GM12891 (cell line): ENCODE data around the gene ENTPD1.
"Not testable (repeated sequence)": the region's sequence is repeated elsewhere in the genome, so short reads cannot be mapped to it uniquely, and the experiment has no call there.

Experiments
- DNase-seq: peaks from one replicate; pipeline ENCODE4 v3.0.0; 2011; ENCODE audit warnings: low spot score; ENCODE audit not compliant: insufficient read length
- FAIRE-seq: peaks from 2 replicates; lab custom pipeline; 2011; peaks lifted over from hg19 to GRCh38; lab: Jason Lieb, UNC
- PAX5 ChIP-seq: IDR thresholded peaks from 2 replicates; pipeline ENCODE4 v1.6.1; 2011; ENCODE audit warnings: low read length, moderate library complexity, mild to moderate bottlenecking; ENCODE audit not compliant: insufficient read depth, severe bottlenecking
- POLR2A ChIP-seq: IDR thresholded peaks from 2 replicates; pipeline ENCODE4 v1.6.1; 2011; ENCODE audit warnings: low read depth, low read length, control low read depth
- POLR2AphosphoS5 ChIP-seq: IDR thresholded peaks from 2 replicates; pipeline ENCODE4 v1.6.1; 2011; ENCODE audit warnings: low read depth, low read length, control low read depth
- POU2F2 ChIP-seq: IDR thresholded peaks from 2 replicates; pipeline ENCODE4 v1.6.1; 2011; ENCODE audit warnings: low read depth, mild to moderate bottlenecking, control low read depth, low read length, moderate library complexity
- SPI1 ChIP-seq: IDR thresholded peaks from 2 replicates; pipeline ENCODE4 v1.6.1; 2011; ENCODE audit warnings: low read depth, low read length, control low read depth
- TAF1 ChIP-seq: IDR thresholded peaks from 2 replicates; pipeline ENCODE4 v1.6.1; 2011; ENCODE audit warnings: low read depth, low read length, control low read depth

Gene ENTPD1

DNA sequence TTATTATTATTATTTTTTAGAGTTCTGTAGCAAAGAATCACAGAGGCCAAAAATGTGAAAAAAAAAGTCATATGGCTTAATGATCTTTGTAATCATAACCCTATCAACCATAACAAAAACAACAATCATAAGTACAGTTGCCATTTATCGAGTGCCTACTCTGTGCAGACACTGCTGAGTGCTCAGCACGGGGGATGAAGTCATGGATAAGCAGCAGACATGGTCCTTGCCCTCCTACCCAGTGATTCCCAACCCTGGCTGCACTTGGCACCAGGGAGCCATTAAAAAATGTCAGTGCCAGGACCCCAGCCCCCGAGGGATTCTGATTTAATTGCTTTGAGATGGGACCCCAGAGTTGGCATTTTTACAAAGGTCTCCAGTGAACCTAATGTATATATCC, 38.2 kb downstream of the ENTPD1 start:
- FAIRE-seq: no peak
- TF ChIP-seq POLR2A (no peak), SPI1 (no peak), PAX5 (no peak), POU2F2 (no peak), POLR2AphosphoS5 (no peak), TAF1 (no peak)

DNA sequence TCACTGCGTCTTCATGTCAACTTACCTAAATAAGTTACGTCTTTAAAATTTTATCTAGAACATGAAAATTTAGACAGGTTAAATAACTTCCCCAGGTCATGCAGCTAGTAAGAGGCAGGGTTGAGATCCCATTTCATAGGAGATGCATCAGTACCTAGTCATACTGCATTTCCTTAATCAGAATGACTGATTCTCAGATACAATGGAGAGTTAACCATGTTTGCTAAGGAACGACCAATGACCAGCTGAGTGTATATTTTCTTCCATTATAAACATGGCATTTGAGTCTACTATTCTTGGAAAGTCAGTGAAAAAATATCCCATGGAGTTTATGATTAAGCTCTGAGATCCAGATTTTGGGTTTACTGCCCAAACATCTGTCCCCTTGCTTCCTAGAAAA, 39.6 kb downstream of the ENTPD1 start:
- TF ChIP-seq TAF1 (no peak), POLR2A (no peak; the same call in 1 of the 2 replicates), SPI1 (no peak)
- DNase-seq (no peak), FAIRE-seq (peak; percentile 66)

More for the DNA sequence above, 38.2 kb downstream of the ENTPD1 start:
- no peak for DNase-seq

- no peak for DNase-seq
- TF ChIP-seq POU2F2 (no peak), TAF1 (no peak), SPI1 (no peak), PAX5 (no peak), POLR2AphosphoS5 (no peak), POLR2A (no peak)
- FAIRE-seq: peak; percentile 77
Observed at GRCh38 chr10:95796504-95796903, 40.5 kb downstream of the ENTPD1 start.

- TF ChIP-seq PAX5: no peak
- no peak for TF ChIP-seq TAF1
- TF ChIP-seq SPI1: no peak
- no peak; the same call in 1 of the 2 replicates for TF ChIP-seq POLR2A
- no peak for TF ChIP-seq POLR2AphosphoS5
- TF ChIP-seq POU2F2: no peak
- DNase-seq (no peak), FAIRE-seq (no peak)
Observed at GRCh38 chr10:95798096-95798855, 42.3 kb downstream of the ENTPD1 start.

- DNase-seq, FAIRE-seq: not testable (repeated sequence)
Observed at GRCh38 chr10:95800286-95800685, 44.3 kb downstream of the ENTPD1 start.

GRCh38 chr10:95806687-95807380, 50.9 kb downstream of the ENTPD1 start:
- not testable (repeated sequence) for DNase-seq, FAIRE-seq

DNA sequence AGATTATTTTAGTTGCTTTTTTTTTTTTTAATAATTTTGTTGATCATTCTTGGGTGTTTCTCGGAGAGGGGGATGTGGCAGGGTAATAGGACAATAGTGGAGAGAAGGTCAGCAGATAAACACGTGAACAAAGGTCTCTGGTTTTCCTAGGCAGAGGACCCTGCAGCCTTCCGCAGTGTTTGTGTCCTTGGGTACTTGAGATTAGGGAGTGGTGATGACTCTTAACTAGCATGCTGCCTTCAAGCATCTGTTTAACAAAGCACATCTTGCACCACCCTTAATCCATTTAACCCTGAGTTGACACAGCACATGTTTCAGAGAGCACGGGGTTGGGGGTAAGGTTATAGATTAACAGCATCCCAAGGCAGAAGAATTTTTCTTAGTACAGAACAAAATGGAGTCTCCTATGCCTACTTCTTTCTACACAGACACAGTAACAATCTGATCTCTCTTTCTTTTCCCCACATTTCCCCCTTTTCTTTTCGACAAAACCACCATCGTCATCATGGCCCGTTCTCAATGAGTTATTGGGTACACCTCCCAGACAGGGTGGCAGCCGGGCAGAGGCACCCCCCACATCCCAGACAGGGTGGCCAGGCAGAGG, 52.8 kb downstream of the ENTPD1 start:
- DNase-seq, FAIRE-seq: not testable (repeated sequence)

GRCh38 chr10:95809370-95810197, 53.6 kb downstream of the ENTPD1 start:
- no peak for TF ChIP-seq POU2F2
- TF ChIP-seq POLR2A: no peak
- no peak for TF ChIP-seq PAX5
- no peak for TF ChIP-seq TAF1
- TF ChIP-seq SPI1: no peak
- no peak for TF ChIP-seq POLR2AphosphoS5
- DNase-seq (no peak), FAIRE-seq (no peak)

GRCh38 chr10:95810198-95810976, 54.4 kb downstream of the ENTPD1 start:
- DNase-seq (no peak), FAIRE-seq (no peak)
- TF ChIP-seq TAF1: no peak
- TF ChIP-seq POLR2AphosphoS5: no peak
- no peak for TF ChIP-seq SPI1
